ENCODE results near the gene LRRC37B. TPM values are rescaled to one million over a fixed set of nuclear protein-coding genes. Genes with fewer than 3 reads are reported as not detected.

LRRC37B gene
- total and polyA plus RNA-seq, 2 donors (not counting 1 experiment from before 2014, with no cell fraction given) = 16.3 to 40.6 TPM

DNA sequence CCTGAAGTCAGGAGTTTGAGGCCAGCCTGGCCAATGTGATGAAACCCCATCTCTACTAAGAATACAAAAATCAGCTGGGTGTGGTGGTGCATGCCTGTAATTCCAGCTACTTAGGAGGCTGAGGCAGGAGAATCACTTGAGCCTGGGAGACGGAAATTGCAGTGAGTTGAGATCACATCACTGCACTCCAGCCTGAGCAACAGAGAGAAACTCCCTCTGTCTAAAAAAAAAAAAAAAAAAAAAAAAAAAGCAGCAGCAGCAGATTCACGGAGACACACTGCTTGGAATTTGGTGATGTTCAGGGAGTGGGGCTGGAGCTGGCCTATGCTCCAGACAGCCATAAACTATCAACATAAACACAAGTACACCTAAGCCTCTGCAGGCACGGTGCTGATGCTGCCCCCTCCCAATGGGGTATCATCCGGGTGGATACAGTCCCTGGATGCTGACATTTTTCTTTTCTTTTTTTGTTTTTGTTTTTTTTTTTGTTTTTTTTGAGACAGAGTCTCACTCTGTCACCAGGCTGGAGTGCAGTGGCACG, 95.5 kb downstream of the LRRC37B start:
- H3K27me3 ChIP-seq (replicated peaks in 1 of 4; ENCODE audit: control extremely low read depth in 1 of 4, control insufficient read depth in 3 of 4, insufficient read depth in 4 of 4, low read length in 3 of 4) = no peaks in the 10 kb centered on the region
- ChIA-PET CTCF (no interaction called here), POLR2A (interaction anchor here (0.7 kb wide), 2 partner anchors 101 to 198 kb away, joined by 8 to 11 read pairs; no protein-coding TSS in a partner anchor)
- Mint-ChIP-seq H3K9me3 (ENCODE audit: insufficient read depth) (no peaks in the 10 kb centered on the region), H3K27ac (no peak overlapping the region), H3K4me3 (no peak overlapping the region), H3K4me1 (peaks cover 4% of the 10 kb centered on the region), H3K27me3 (peaks cover 2% of the 10 kb centered on the region)
- H3K4me2 ChIP-seq (replicated peaks; ENCODE audit: low read depth, low read length, poor library complexity, severe bottlenecking) = no peak overlapping the region
- intact Hi-C loops (cut with micrococcal nuclease) = no loop called here
- no peaks in the 10 kb centered on the region for H4K20me1 ChIP-seq (ENCODE audit: control insufficient read depth, insufficient read depth, low read length, poor library complexity, severe bottlenecking)
- DNase-seq (no peak), ATAC-seq (ENCODE audit: low read depth) (no peak)
- peaks cover 0 to 3% of the 10 kb centered on the region in 2 donors for H3K4me1 ChIP-seq (ENCODE audit: control insufficient read depth in 2 of 2, insufficient read depth in 2 of 2, low read length in 2 of 2)
- no peak overlapping the region for H2AFZ ChIP-seq (ENCODE audit: insufficient read depth, low read depth, low read length, poor library complexity, severe bottlenecking)
- no peak overlapping the region for H3K9ac ChIP-seq (ENCODE audit: low read length)
- no CpG with 5 or more reads among the region's 5 CpGs for WGBS (ENCODE audit: insufficient coverage)
- no peak overlapping the region for H3K27ac ChIP-seq (ENCODE audit: low read length in 2 of 2)
- no peaks in the 10 kb centered on the region for H3K9me3 ChIP-seq (ENCODE audit: control extremely low read depth in 1 of 3, control insufficient read depth in 2 of 3, insufficient read depth in 1 of 3, low read length in 2 of 3)
- no peak for TF ChIP-seq EZH2 (IDR thresholded peaks at IDR 0.05; ENCODE audit: borderline replicate concordance, insufficient read depth, low read depth, low read length, poor library complexity, severe bottlenecking)
- no peak for TF ChIP-seq CTCF (IDR thresholded peaks at IDR 0.05)
- H3K36me3 ChIP-seq (replicated peaks in 1 of 2; ENCODE audit: control extremely low read depth in 1 of 2, control insufficient read depth in 1 of 2, extremely low read depth in 1 of 2, insufficient read depth in 2 of 2, low read length in 1 of 2) = no peaks in the 10 kb centered on the region
- H3K4me3 ChIP-seq (ENCODE audit: control extremely low read depth in 1 of 5, extremely low read depth in 1 of 5, insufficient read depth in 1 of 5, low read depth in 2 of 5, low read length in 4 of 5) = no peak overlapping the region
- H3K79me2 ChIP-seq (ENCODE audit: control insufficient read depth, insufficient read depth, low read length) = no peaks in the 10 kb centered on the region

Small RNAs within 50 kb of the gene (small RNA-seq; reads per million reads assigned to genes)
- gene AC090616.4 (ENCODE audit: insufficient read length, low read depth, low replicate concordance) = not detected
- gene RNA5SP437 (ENCODE audit: insufficient read length, low read depth, low replicate concordance) = not detected

Other genes with a start within 250 kb of the LRRC37B start
- gene COPRS, start 148.1 kb upstream of the LRRC37B start, total RNA-seq = 17.1 and 17.6 TPM in 2 replicates
- 12.6 and 17.7 TPM in 2 replicates for gene COPRS, start 148.1 kb upstream of the LRRC37B start, polyA plus RNA-seq
- gene UTP6, start 105.7 kb upstream of the LRRC37B start, total RNA-seq = 109 and 115 TPM in 2 replicates
- gene UTP6, start 105.7 kb upstream of the LRRC37B start, polyA plus RNA-seq = 32.5 and 47.0 TPM in 2 replicates
- 34.6 and 37.6 TPM in 2 replicates for gene SUZ12, start 70.4 kb upstream of the LRRC37B start, total RNA-seq
- gene SUZ12, start 70.4 kb upstream of the LRRC37B start, polyA plus RNA-seq = 13.2 and 18.7 TPM in 2 replicates
- gene RHOT1, start 135.1 kb downstream of the LRRC37B start, total RNA-seq = 24.6 and 27.9 TPM in 2 replicates
- gene RHOT1, start 135.1 kb downstream of the LRRC37B start, polyA plus RNA-seq = 21.7 and 24.7 TPM in 2 replicates

Measured in B cell (primary cell).